ELF-1 (cell line): ENCODE measurements around the gene OLFM1.

Source experiments
- DNase-seq: peaks from one replicate; pipeline ENCODE4 v3.0.0-alpha.2; 2016; ENCODE audit warnings: low read depth, low spot score

Gene OLFM1

DNA sequence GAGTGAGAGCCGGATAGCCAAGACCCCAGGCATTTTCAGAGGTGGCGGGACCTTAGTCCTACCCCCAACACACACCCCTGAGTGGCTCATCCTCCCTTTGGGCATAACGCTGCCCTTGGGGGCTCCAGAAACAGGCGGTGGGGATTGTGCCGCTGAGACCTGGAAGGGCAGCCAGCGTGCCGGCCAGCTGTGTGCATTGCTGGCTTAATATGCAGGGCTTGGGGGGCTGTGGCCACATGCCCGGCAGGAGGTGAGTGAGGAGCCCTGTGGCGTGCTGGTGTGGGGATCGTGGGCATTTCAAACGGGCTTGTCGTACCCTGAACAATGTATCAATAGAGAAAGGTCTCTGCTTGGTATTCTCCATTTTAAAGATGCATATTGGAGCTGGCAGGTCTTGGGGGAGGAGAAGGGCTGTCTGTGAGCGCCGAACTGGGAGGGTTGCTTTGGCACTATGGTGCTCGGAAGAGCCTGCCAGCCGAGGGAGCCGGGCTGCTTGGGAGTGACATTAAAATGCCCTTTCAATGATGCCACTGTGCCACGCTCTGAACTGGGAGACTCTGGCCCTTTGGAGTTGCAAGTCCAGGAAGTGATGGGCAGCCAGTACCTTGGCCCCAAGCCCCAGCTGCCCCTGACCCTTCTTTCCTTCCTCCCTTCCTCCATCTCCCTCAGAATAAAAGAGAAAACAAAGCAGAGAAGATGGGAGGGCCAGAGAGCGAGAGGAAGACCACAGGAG is 11.2 kb upstream of the OLFM1 start:
- DNase-seq, result no peak

- no peak for DNase-seq
Measured at GRCh38 chr9:135076876-135077430, 10.5 kb upstream of the OLFM1 start.

DNA sequence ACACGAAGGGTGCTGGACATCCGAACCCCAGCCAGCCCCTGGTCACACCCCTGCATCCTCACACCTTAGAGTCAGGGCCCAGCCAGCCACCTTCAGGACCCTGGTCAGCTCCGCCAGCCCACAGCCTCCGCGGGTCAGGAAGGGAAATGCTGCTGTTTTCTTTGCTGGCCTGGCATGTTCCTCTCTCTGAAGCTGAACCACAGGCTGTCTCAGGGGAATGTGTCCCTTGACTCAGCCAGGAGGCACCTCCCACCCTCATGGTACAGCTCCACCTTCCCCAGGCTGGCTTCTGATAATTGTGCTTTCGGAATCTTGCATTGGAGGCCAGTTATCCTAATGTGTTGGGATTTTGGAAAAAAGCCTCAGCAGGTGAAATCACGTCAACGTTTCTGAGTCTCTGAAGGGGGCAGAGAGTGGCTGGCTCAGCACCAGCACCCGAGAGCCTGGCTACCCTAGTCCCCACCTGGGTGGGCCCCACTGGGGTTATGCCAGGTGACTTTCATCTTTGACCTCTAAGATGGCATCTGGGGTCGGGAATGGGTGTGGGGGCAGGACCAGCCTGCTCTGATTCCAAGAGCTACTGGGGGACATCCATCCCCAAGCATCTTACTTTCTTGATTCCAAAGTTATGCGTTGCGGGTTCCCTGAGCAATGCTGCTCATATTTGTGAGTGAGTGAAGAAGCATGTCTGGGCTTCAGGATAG is 9.8 kb upstream of the OLFM1 start:
- DNase-seq, result peak; percentile 80

DNA sequence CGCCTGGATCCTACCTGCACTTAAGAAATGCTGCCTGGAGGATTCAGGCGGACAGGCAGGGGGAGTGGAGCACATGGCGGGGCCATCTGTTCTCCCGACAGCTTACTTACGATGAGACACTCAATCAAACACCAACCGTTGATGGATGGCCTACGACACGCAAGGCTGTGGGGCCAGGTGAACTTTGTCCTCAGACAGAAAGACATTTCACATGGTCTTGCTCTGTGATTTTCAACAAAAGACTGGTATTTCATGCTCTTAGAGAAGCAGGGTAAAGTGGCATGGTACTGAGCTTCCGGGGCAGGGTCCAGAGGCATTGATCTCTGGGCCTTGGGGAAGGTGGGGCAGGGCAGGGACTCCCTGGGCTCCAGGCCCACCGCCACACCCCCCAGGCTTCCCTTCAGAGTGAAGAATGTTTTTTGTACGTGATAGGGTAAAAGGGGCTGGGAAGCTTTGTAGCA is 9.1 kb upstream of the OLFM1 start:
- DNase-seq, result no peak

DNA sequence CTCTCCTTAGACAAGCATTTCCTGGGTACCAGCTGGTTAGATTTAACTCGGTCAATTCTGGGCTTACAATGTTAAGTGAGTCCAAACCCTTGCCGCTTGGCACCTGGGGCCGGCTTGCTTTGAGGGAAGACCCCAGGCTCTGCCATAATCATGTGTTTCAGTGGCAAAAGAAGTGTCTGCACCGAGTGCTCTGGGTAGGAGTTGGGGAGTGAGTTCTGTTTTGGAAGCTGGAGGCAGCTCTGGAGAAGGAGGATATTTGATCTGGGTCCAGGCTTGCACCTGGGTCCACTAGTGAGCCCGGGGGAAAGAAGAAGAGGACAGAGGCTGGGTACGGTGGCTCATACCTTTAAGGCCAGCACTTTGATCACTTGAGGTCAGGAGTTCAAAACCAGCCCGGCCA is 8.4 kb upstream of the OLFM1 start:
- no peak for DNase-seq

GRCh38 chr9:135079676-135080075 is 7.8 kb upstream of the OLFM1 start:
- DNase-seq, result no peak

DNA sequence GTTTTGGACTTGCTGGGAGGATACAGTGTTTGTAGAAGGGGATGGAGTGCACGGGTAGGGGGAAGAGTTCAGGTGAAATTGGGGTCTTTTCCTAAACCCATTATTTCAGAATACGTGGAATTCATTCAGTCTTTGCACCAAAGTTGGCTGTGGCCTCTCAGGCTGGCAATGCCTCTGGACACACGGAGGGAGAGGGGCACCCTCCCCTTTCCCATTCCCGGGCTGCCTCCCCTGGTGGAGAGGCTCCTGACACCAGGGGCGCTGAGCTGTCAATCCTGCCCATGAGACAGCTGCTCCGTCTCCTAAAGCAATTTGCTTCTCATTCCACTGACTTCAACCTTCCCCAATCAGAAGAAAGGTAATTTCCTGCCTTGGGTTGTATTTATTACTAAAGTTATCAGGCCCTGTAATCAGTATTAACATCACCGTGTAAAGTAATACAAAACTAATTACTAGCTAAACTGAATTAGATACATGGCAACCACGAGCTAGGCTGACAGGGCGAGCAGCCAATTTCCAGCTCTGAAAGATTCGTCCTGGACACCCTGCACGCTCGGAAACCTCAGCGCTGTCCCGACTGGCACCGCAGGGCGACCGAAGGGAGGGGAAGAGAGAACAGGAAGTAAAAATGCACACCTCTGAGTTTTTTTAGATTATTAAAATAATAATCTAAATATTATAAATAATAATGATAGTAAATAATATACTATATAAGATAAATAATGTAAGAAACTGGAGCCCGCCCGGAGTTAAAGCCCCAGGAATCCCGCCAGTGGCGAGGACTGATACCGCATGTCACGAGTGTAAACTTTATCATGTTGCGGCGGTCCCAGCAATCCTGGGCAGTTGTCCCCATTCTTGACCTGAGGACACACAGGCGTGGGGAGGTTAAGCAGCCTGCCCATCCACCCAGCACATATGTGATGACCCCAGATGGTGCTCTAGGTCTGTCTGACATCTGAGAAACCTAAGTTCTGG is 6.9 kb upstream of the OLFM1 start:
- no peak for DNase-seq

DNA sequence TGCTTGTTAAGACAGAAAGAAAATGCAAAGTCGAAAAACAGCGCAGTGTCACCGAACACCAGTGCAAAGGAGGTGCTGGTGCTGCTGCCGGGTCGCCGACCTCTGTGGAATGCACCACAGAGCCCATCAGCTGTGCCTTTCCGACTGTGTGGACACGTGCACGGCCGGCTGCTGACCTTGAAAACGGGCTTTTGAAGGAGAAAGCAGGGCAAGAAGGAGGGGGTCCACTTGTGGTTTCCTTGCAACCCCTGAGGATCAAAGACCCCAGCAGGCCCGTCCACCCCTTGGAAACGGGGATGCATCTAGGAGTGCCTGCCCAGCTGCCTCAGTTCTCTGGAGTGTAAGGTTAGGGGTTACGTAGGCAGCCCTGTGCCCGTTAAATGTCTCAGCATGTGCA is 6.2 kb upstream of the OLFM1 start:
- no peak for DNase-seq

DNA sequence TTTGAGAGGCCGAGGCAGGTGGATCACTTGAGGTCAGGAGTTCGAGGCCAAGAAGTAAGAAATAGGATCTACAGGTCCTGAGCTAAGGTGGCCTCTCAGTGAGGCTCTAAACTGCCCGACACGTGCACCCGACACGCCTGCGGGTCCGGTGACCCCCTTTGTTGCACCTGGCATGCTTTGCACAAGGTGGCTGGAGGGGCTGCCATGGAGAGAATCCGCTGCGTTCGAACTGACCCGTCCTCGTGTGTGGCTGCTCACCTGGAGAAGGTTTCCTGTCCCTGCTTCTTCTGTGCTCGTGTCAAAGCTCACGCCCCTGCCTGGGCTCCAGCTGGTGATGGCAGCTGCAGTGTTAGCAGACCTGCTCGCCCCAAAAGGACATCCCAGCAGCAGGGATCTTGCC is 5.7 kb upstream of the OLFM1 start:
- no peak for DNase-seq

GRCh38 chr9:135082536-135082935 is 4.9 kb upstream of the OLFM1 start:
- DNase-seq, result no peak

- no peak for DNase-seq
Measured at GRCh38 chr9:135083241-135083810, 4.1 kb upstream of the OLFM1 start.

DNA sequence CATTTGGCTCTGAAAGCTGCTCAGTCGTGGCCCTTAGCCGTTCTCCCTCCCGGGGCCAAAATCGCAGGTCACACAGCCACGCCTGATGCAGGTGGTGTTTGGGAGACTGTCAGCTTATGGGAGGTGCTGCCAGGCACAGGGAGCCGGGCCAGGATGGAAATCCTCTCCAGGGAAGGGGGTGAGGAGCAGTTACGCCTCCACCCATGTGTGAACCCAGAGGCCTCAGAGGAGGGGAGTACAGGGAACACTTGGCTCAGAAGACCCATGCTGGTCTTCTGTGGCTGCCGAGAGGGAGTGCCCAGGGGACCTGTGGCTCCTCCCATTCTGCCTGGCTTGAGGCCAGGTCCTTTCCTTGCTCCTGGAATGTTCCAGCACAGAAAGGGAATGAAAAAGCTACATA is 3.6 kb upstream of the OLFM1 start:
- DNase-seq, result no peak

DNA sequence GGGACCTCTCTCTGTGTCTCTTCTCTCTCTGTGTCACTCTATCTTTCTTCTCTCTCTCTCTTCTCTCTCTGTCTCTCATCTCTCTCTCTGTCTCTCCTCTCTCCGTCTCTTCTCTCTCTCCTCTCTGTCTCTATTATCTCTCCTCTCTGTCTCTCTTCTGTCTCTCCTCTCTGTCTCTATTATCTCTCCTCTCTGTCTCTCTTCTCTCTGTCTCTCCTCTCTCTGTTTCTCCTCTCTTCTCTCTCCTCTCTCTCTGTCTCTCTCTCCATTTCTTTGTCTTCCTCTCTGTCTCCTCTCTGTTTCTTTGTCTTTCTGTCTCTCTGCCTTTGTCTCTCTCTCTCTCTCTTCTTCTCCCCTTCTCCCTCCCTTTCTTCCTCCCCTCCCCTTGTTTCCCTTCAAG is 3.2 kb upstream of the OLFM1 start:
- DNase-seq, result no peak

DNA sequence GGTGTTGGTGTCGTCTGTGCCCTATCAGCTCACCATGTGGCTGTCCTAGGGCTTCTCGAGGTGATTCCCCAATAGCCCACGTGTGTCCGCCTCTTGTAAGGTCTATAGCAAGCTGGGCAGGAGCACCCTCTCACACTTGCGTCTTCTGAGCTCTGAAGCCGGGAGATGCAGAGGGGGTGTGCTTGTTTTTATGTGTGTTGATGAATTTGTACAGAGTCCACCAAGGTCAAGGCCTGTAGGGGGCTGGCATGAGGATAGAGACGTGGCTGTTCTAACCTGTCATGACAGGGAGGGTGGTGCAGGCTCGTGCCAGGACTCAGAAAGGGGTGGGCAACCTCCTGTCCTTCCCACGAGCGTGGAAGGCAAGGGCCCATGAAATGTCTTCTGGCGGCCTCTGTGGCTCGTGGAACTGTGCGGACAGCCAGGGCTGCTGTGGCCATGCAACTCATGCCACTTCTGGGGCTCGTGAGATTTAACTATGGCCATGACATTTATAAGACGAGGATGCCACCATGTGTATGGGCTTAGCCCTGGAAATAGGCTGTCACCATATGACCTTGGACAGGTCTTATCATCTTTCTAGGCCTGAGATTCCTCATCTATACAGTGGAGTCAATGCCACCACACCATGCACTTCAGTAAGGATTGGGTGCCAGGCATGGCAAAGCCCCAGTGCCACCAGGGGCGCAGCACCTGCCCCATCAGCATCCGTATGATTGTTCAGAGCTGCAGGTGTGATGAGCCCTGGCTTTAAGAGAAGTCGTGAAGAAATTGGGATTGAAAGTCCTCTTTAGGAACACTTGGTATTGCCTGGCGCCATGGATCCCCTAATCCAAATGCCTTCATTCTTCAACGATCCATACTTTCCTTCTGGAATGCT is 2.3 kb upstream of the OLFM1 start:
- DNase-seq, result no peak

- peak; percentile 97 for DNase-seq
Measured at GRCh38 chr9:135085830-135086546, 1.5 kb upstream of the OLFM1 start.

DNA sequence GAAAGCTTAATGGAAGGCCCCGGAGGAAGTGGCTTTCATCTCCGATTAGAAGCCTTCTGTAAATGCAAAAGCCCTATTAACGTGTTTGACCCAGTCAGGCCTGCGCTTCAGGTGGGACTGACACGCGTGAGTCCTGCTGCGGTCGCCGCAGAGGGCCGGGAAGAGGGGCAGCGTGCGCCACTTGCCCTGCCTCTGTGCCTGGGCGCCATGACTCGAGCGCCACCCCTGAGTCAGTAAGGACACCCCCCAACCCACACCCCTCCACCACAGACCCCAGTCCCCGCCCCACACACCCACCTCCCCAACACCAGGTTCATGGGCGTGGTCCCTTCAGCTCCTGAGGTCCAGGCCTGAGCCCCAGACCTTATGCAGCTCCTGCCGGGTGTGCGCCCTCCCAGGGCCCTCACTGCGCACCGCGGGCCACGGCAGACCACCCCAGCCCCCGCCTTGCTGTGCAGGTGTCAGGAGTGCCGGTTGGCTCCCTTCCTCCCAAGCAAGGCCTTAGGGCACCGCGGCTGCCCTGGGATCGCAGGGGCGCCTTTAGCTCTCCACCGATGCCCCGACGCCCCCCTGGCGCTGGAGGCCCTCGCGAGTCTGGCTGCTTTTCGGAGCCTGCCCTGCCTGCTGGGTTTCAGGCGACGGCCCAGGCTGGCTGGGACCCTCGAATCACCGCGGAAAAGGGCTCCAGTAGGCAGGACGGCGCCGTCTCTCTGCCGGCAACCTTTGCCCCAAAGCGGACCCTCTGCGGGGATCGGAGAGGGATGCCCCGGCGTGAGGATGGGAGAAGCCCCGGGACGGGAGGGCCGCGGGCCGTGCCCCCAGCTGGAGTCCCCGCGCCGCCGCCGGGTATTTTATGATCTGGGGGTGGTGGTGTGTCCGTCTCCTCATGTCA is 625 bp upstream of the OLFM1 start:
- no peak for DNase-seq

GRCh38 chr9:135087899-135088347 is 455 bp downstream of the OLFM1 start:
- DNase-seq, result peak; percentile 22

GRCh38 chr9:135088348-135088978 is 995 bp downstream of the OLFM1 start:
- peak; percentile 30 for DNase-seq
